Prostate gland (tissue), 2 donors: ENCODE results near the gene RIPPLY3. TPM values are rescaled to one million over a fixed set of nuclear protein-coding genes. Genes with fewer than 3 reads are reported as not detected.

Experiments
- DNase-seq: peaks from one replicate; pipeline ENCODE4 v3.0.0-alpha.2; 2019; ENCODE audit warnings: low spot score
- H3K27ac ChIP-seq, 2 donors: fragments of 200-600 bp; sonication (generic); 2 replicates each; pipeline ENCODE4 v1.5.1; 2017 to 2019
- H3K27me3 ChIP-seq: fragments of 200-600 bp; sonication (generic); replicated peaks from 2 replicates; pipeline ENCODE4 v1.5.1; 2019; ENCODE audit not compliant: insufficient read depth
- H3K36me3 ChIP-seq, 2 donors: fragments of 200-600 bp; sonication (generic); 1 replicate in 1 of 2; 2 replicates in 1 of 2; pipeline versions ENCODE4 v1.5.1 to v1.8.1; 2017 to 2019
- H3K4me1 ChIP-seq: fragments of 200-600 bp; sonication (generic); replicated peaks from 2 replicates; pipeline ENCODE4 v1.5.1; 2019
- H3K4me3 ChIP-seq, 2 donors: fragments of 200-600 bp; sonication (generic); 2 replicates each; pipeline ENCODE4 v1.5.1; 2017 to 2019
- H3K9me3 ChIP-seq: fragments of 200-600 bp; sonication (generic); 2 replicates; pipeline ENCODE4 v1.5.1; 2017
- CTCF ChIP-seq, 4 experiments: fragments of 200-600 bp in 2 of 4; fragments of 450-650 bp in 2 of 4; sonication (generic) in 2 of 4; IDR thresholded peaks; 1 replicate in 3 of 4; 2 replicates in 1 of 4; pipeline ENCODE4 v1.5.1; 2016 to 2019; ENCODE audit warnings: antibody characterized with exemption in 4 of 4, mild to moderate bottlenecking in 2 of 4, moderate library complexity in 2 of 4
- POLR2A ChIP-seq: fragments of 450-650 bp; IDR thresholded peaks from one replicate; pipeline ENCODE4 v1.6.1; 2016; ENCODE audit warnings: antibody characterized with exemption, mild to moderate bottlenecking
- POLR2AphosphoS5 ChIP-seq: sonication (generic); formaldehyde crosslinking; IDR thresholded peaks from one replicate; pipeline ENCODE4 v1.6.1; 2017; ENCODE audit warnings: antibody characterized with exemption
- WGBS: methylation state at CpG from one replicate; pipeline ENCODE4 v1.1.5; 2018; 5-methylcytosine and 5-hydroxymethylcytosine counted together
- intact Hi-C: fragments of 100-400 bp; cut with DNase I; formaldehyde crosslinking; loops from one replicate; pipeline ENCODE4 v1.14.2; 2022
- total RNA-seq, 2 donors: library from RNA; depleted of rRNA; stranded (reverse); fragments of >200 nt; gene quantifications; one replicate each; pipeline ENCODE4 v1.1.0, GENCODE V29; 2016

The RIPPLY3 gene
- total RNA-seq, 2 donors from 2014 or later = 0.34 to 2.0 TPM

DNA sequence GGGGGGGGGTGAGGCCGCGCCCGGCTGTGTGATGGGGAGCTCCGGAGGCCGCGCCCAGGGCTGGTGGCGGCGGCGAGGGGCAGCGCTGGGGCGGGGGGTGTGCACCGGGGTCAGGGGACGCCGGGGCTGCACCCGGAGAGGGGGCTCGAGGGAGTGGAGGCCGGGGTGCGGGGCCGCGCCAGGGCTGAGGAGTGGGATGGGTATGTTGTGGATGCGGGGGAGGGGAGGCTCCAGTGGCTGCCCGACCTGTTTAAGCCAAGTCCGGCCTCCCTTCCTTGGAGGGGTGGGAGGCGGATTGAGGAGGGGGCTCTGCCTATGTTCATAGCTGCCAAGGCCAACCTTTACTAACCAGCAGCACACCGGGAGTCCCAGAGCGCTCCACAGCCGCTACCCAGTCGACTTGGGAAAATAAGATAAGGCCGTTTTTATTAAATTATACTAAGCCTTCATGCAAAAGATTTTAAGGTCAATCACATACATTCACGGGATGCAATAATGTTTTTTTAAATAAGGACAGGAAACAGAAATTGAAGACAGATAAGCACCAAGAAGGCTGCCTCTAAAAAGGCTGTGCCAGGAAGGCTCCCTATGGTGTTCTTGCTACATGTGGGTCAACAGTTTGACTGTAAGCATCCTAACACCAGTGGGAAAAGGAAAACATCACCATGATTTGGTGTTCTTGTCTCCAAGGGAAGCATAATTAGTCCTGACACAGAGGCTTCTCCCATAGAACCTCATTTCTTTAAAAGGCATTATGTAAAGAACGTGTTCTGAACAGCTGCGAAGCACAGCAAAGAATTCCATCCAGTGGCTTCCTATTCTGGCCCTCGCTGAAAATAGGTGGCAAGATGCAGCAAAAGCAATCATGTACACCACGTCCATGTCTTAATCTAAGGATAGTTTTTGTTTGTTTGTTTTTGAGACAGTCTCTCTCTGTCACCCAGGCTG lies 39.4 kb upstream of the RIPPLY3 start:
- H3K4me3 ChIP-seq = peak overlapping the region; percentile 66 to 72
- WGBS = 13% methylated on average over 32 of the region's 34 CpGs
- peak overlapping the region; percentile 91 for H3K27ac ChIP-seq
- TF ChIP-seq CTCF (IDR thresholded peaks at IDR 0.05) (no peak), POLR2AphosphoS5 (no peak), POLR2A (no peak)
- intact Hi-C loops = loop anchor here (10.0 kb wide), 1 partner anchor 398 kb away; the partner anchor contains the start of gene DYRK1A
- H3K4me1 ChIP-seq = no peaks in the 10 kb centered on the region
- no peaks in the 10 kb centered on the region for H3K36me3 ChIP-seq
- no peak for DNase-seq
- H3K27me3 ChIP-seq = no peaks in the 10 kb centered on the region
- H3K9me3 ChIP-seq = no peaks in the 10 kb centered on the region

GRCh38 chr21:36968414-36968813 lies 38.1 kb upstream of the RIPPLY3 start:
- Histone ChIP-seq H3K27me3 (no peaks in the 10 kb centered on the region), H3K36me3 (no peaks in the 10 kb centered on the region), H3K4me3 (no peak overlapping the region), H3K9me3 (no peaks in the 10 kb centered on the region), H3K27ac (no peak overlapping the region), H3K4me1 (no peaks in the 10 kb centered on the region)
- 75% methylated on average over 4 of the region's 4 CpGs for WGBS
- DNase-seq = no peak
- TF ChIP-seq POLR2A (no peak), POLR2AphosphoS5 (no peak), CTCF (IDR thresholded peaks at IDR 0.05) (no peak)
- intact Hi-C loops = loop anchor here (10.0 kb wide), 1 partner anchor 396 kb away; the partner anchor contains the start of gene DYRK1A

DNA sequence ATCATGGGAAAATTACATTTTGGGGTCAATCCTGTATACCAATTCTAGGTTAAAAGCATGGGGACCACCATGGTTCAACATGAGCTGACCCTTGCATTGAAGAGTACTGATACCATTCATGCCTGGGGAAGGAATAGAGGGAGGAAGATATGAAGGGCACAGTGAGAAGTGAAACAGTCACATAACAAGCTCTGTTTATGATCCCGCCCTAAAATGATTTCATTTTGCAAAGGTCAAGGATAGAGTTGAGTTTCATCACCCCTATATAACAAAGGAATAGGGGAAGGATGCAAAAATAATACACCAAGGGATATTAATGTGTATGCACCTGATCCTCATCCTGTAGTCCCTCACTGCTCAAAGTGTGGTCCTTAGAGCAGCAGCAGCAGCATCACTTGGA lies 37.5 kb upstream of the RIPPLY3 start:
- H3K4me3 ChIP-seq = no peak overlapping the region
- TF ChIP-seq POLR2AphosphoS5 (no peak), CTCF (IDR thresholded peaks at IDR 0.05) (no peak), POLR2A (no peak)
- H3K36me3 ChIP-seq = no peaks in the 10 kb centered on the region
- DNase-seq = no peak
- no peaks in the 10 kb centered on the region for H3K9me3 ChIP-seq
- intact Hi-C loops = loop anchor here (10.0 kb wide), 1 partner anchor 396 kb away; the partner anchor contains the start of gene DYRK1A
- H3K27me3 ChIP-seq = no peaks in the 10 kb centered on the region
- no peaks in the 10 kb centered on the region for H3K4me1 ChIP-seq
- no peak overlapping the region for H3K27ac ChIP-seq
- 91% methylated on average over 1 of the region's 1 CpG for WGBS

- TF ChIP-seq POLR2AphosphoS5 (no peak), POLR2A (no peak), CTCF (IDR thresholded peaks at IDR 0.05) (no peak)
- WGBS = 88% methylated on average over 14 of the region's 14 CpGs
- no peak for DNase-seq
- H3K9me3 ChIP-seq = no peaks in the 10 kb centered on the region
- no peaks in the 10 kb centered on the region for H3K36me3 ChIP-seq
- peaks cover 4% of the 10 kb centered on the region for H3K4me1 ChIP-seq
- H3K4me3 ChIP-seq = no peak overlapping the region
- intact Hi-C loops = no loop called here
- H3K27me3 ChIP-seq = no peaks in the 10 kb centered on the region
- H3K27ac ChIP-seq = no peak overlapping the region
These were observed 32.3 kb upstream of the RIPPLY3 start for GRCh38 chr21:36973986-36974850.
